Smooth muscle cell of the umbilical artery (primary cell): ENCODE measurements around the gene CDH6. TPM values are rescaled to one million over a fixed set of nuclear protein-coding genes. Genes with fewer than 3 reads are reported as not detected.

ENCODE experiments used
- total RNA-seq: library from RNA; depleted of rRNA; stranded (reverse); fragments of >200 nt; gene quantifications from 2 replicates; pipeline ENCODE4 v1.2.3, GENCODE V29; 2014

CDH6 gene
- 27.6 and 82.3 TPM in 2 replicates for total RNA-seq

GRCh38 chr5:31193591-31194467 is at the start of gene CDH6:
TSS of gene CDH6 (plus strand) at chr5:31193686. CDS start at chr5:31267474, 73,788 bp downstream.

